Heart left ventricle (tissue), 16 donors: ENCODE results near the gene SCAMP4. TPM values are rescaled to one million over a fixed set of nuclear protein-coding genes. Genes with fewer than 3 reads are reported as not detected.
"Not testable (repeated sequence)": the region's sequence is repeated elsewhere in the genome, so short reads cannot be mapped to it uniquely, and the experiment has no call there.

Experiments used
- ATAC-seq, 4 donors: fragments of 200-7000 bp; cut with Tn5 transposase; one replicate each; pipeline ENCODE4 v1.9.1; 2020 to 2022; ENCODE audit warnings: moderate library complexity in 4 of 4, mild to moderate bottlenecking in 3 of 4, moderate number of reproducible peaks in 1 of 4
- DNase-seq, 5 donors: peaks; one replicate each; pipeline ENCODE4 v3.0.0-alpha.2; 2020
- H3K27ac ChIP-seq, 12 donors: fragments of 200-600 bp; sonication (generic) in 4 of 12; one replicate each; pipeline versions ENCODE4 v1.5.0 to v1.8.0; 2016 to 2022; ENCODE audit warnings: mild to moderate bottlenecking in 2 of 12
- H3K27me3 ChIP-seq, 9 donors: fragments of 200-600 bp; sonication (generic) in 2 of 9; one replicate each; pipeline versions ENCODE4 v1.5.1 to v1.8.0; 2016 to 2022; ENCODE audit warnings: mild to moderate bottlenecking in 3 of 9
- H3K36me3 ChIP-seq, 9 donors: fragments of 200-600 bp; sonication (generic) in 2 of 9; one replicate each; pipeline versions ENCODE4 v1.5.0 to v1.8.0; 2018 to 2022; ENCODE audit warnings: mild to moderate bottlenecking in 2 of 9
- H3K4me1 ChIP-seq, 12 donors: fragments of 200-600 bp; sonication (generic) in 4 of 12; one replicate each; pipeline versions ENCODE4 v1.5.0 to v1.8.0; 2016 to 2022; ENCODE audit warnings: mild to moderate bottlenecking in 3 of 12
- H3K4me3 ChIP-seq, 12 donors: fragments of 200-600 bp; sonication (generic) in 4 of 12; one replicate each; pipeline versions ENCODE4 v1.5.0 to v1.8.0; 2017 to 2022; ENCODE audit warnings: mild to moderate bottlenecking in 9 of 12, moderate library complexity in 4 of 12
- H3K9me3 ChIP-seq, 12 donors: fragments of 200-600 bp; sonication (generic) in 4 of 12; one replicate each; pipeline versions ENCODE4 v1.5.0 to v1.8.0; 2016 to 2022; ENCODE audit warnings: mild to moderate bottlenecking in 1 of 12
- CTCF ChIP-seq, 12 donors: fragments of 200-600 bp; sonication (generic) in 4 of 12; IDR thresholded peaks; one replicate each; pipeline versions ENCODE4 v1.5.0 to v1.8.0; 2018 to 2022; ENCODE audit warnings: antibody characterized with exemption in 12 of 12, mild to moderate bottlenecking in 5 of 12
- POLR2A ChIP-seq, 2 donors: fragments of 450-650 bp; IDR thresholded peaks; one replicate each; pipeline ENCODE4 v1.6.1; 2017; ENCODE audit warnings: antibody characterized with exemption in 2 of 2, mild to moderate bottlenecking in 2 of 2, moderate library complexity in 2 of 2
- WGBS, 4 donors: extraction: QIAGEN DNeasy Blood & Tissue Kit in 2 of 4; methylation state at CpG; one replicate each; pipeline versions ENCODE4 v1.1.5 to v1.1.7; 2013 to 2018; 5-methylcytosine and 5-hydroxymethylcytosine counted together
- intact Hi-C, 10 donors: fragments of 100-400 bp; cut with DNase I; formaldehyde crosslinking; loops; one replicate each; pipeline versions ENCODE4 v1.11.1 to v1.14.2; 2022
- polyA plus RNA-seq, 2 donors: library from polyadenylated mRNA; stranded (reverse); fragments of 200-250 nt; gene quantifications; one replicate each; pipeline ENCODE4 v1.2.3, GENCODE V29; 2013
- total RNA-seq, 9 donors: library from RNA; depleted of rRNA in 2 of 9; stranded (reverse); fragments of >200 nt in 2 of 9; fragmentation: NEBNext Ultra II Directional in 3 of 9; extraction: Animal tissue kit (Norgen Biotek cat#: 25700) in 3 of 9; gene quantifications; one replicate each; pipeline versions ENCODE4 v1.1.0 to v1.2.4, GENCODE V29; 2016 to 2023
- donor health status: ischemic (EF 13 %, LVEDD 7.1; RV severe dilation, severe dysfunction).
- donor health status: healthy with polysubstance abuse.
- donor health status: DM: no; HTN: yes; CAD: no.
- donor health status: DM: no; HTN: no; CAD: no.
- donor health status: ischemic (EF 25% LVEDD 6.9; RV normal size, moderate dysfunction).
- donor health status: ischemic (EF 25% LVEDD 5.7; RV mildly dilated, moderate dysfunction).
- donor health status: healthy.
- donor health status: DM: yes; HTN: yes; CAD: no.
- donor health status: ischemic (EF 35%, LVEDD 5.7; RV mildly dilated, moderate dysfunction).
- donor health status: nonischemic (EF 11% LVEDD 7.7; RV severe dilation, severe dysfunction).
- donor health status: DM: yes; HTN: yes; CAD: no.
- donor health status: PGD.
- donor health status: ischemic (EF 29% LVEDD 5.4; RV normal size, mild dysfunction).
- donor health status: nonischemic (EF 23%, LVEDD 6.1; RV moderate dilation, normal function).

SCAMP4 gene
- total and polyA plus RNA-seq, 11 donors: 13.5 to 38.8 (median 19.1) TPM

DNA sequence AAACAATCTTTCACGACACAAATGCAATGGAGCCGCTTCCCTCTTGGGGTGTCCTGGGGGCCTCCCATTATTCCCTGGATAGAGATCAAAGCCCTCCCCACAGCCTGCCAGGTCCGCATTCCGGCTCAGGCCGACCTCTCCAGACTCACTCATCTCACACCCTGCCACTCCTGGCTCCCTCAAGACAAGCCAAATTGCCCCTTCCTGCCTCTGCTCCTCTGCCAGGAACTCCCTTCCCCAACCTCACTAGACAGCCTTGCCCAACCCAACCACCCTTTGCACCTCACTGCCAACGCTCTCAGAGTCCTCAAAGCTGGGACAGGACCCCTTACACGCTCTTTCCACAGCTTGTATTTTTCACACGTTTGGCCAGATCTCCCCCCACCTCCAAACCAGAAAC is 21.4 kb upstream of the SCAMP4 start:
- H3K4me1 ChIP-seq: peaks cover 4 to 67% (median 39%) of the 10 kb centered on the region in 12 donors
- intact Hi-C loops: no loop called here
- TF ChIP-seq CTCF (IDR thresholded peaks at IDR 0.05) (no peak), POLR2A (IDR thresholded peaks at IDR 0.05) (no peak)
- peaks cover 0 to 13% (median 6%) of the 10 kb centered on the region in 9 donors for H3K36me3 ChIP-seq
- H3K27ac ChIP-seq: peak overlapping the region; percentile 43 to 97 (median 92)
- peak in 1 of 4 donors; percentile 12 for ATAC-seq
- WGBS, 4 donors: 17 to 23% (median 19%) methylated on average over 8 of the region's 8 CpGs
- H3K4me3 ChIP-seq: peak overlapping the region; percentile 71 to 99 (median 96)
- H3K27me3 ChIP-seq: no peaks in the 10 kb centered on the region
- no peak for DNase-seq
- no peaks in the 10 kb centered on the region for H3K9me3 ChIP-seq

DNA sequence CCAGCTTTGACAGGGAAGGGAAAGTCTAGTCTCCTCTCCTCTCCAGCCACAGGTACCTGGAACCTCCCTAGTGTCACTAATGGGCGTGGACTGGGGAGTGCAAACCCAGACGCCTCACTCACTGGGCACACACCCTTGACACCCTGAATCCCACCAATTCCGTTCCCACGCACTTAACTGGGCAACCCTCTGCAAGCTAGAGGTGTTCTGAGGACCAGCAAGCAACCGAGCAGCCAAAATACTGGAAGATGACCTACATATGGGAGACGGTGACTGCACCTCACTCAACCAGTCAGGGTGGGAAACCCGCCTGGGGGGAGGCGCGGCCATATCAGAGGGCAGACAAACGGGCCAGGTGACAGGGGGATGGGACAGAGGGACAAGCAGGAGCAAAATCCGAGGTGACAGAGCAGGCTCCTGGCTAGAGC is 20.9 kb upstream of the SCAMP4 start:
- Histone ChIP-seq H3K36me3 (peaks cover 0 to 13% (median 3%) of the 10 kb centered on the region in 9 donors), H3K4me1 (peaks cover 4 to 67% (median 39%) of the 10 kb centered on the region in 12 donors), H3K4me3 (peak overlapping the region; percentile 71 to 99 (median 96)), H3K27ac (peak overlapping the region; percentile 86 to 97 (median 92)), H3K9me3 (no peaks in the 10 kb centered on the region), H3K27me3 (no peaks in the 10 kb centered on the region)
- DNase-seq: no peak
- WGBS, 4 donors: 1 to 6% (median 4%) methylated on average over 10 to 11 of the region's 11 CpGs
- intact Hi-C loops: no loop called here
- no peak for TF ChIP-seq POLR2A (IDR thresholded peaks at IDR 0.05)
- no peak for ATAC-seq

DNA sequence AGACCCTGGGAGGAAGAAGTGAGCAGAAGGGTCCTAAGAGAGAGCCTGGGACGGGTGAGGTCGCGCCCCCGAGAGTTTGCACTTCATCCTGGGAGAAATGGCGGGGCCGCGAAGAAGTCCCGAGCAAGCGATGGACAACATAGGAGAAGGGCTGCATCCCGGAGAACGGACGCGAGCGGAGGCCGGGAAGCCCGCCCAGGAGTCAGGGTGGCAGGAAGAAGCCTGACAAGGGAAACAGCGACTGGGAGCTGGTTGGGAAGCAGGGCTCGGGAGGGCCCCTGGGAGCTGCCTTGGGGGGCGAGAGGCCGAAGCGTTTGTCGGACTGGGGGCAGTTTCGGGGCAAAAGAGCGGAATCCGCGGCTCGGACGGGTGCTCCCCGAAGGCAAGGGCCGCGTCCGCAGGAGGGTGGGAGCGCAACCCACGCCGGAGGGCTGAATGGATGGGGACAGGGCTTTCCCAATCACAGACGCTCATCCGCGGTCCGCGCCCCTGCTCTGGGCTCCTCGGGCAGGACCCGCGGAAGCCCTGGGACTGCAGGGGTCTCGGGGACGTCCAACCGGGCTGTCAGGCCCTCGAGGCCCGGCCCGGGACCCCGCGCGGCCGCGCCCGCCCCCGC is 20.4 kb upstream of the SCAMP4 start:
- WGBS, 4 donors: 0 to 1% (median 1%) methylated on average over 26 to 56 of the region's 56 CpGs
- H3K4me1 ChIP-seq: peaks cover 4 to 67% (median 39%) of the 10 kb centered on the region in 12 donors

GRCh38 chr19:1885398-1886119 is 19.6 kb upstream of the SCAMP4 start, which contains the start of gene ABHD17A:
ABHD17A (minus strand) TSS chr19:1885496; CDS start chr19:1881566, 3,930 bp downstream.
- peak in 1 of 2 donors; percentile 76 for TF ChIP-seq POLR2A (IDR thresholded peaks at IDR 0.05)
- H3K36me3 ChIP-seq, intact Hi-C loops, H3K27me3 ChIP-seq, H3K9me3 ChIP-seq: not testable (repeated sequence)
- peaks cover 4 to 61% (median 34%) of the 10 kb centered on the region in 12 donors for H3K4me1 ChIP-seq
- peak within 1 kb of the TSS; percentile 71 to 99 (median 96) for H3K4me3 ChIP-seq
- 21 to 60% (median 38%) methylated on average over 16 to 46 of the region's 46 CpGs for WGBS, 4 donors
- ATAC-seq (peak; percentile 94 to 96 (median 95)), DNase-seq (peak; percentile 95 to 97 (median 96))
- H3K27ac ChIP-seq: peak within 1 kb of the TSS; percentile 86 to 97 (median 92)

More for the DNA sequence above, 20.4 kb upstream of the SCAMP4 start:
- Histone ChIP-seq H3K36me3 (peaks cover 0 to 12% (median 3%) of the 10 kb centered on the region in 9 donors), H3K9me3 (no peaks in the 10 kb centered on the region), H3K4me3 (peak overlapping the region; percentile 71 to 99 (median 96)), H3K27me3 (no peaks in the 10 kb centered on the region), H3K27ac (peak overlapping the region; percentile 86 to 97 (median 92))
- ATAC-seq (peak in 2 of 4 donors; percentile 1 to 10), DNase-seq (no peak)
- intact Hi-C loops: no loop called here
- TF ChIP-seq POLR2A (IDR thresholded peaks at IDR 0.05): no peak
- TF ChIP-seq CTCF (IDR thresholded peaks at IDR 0.05): no peak

DNA sequence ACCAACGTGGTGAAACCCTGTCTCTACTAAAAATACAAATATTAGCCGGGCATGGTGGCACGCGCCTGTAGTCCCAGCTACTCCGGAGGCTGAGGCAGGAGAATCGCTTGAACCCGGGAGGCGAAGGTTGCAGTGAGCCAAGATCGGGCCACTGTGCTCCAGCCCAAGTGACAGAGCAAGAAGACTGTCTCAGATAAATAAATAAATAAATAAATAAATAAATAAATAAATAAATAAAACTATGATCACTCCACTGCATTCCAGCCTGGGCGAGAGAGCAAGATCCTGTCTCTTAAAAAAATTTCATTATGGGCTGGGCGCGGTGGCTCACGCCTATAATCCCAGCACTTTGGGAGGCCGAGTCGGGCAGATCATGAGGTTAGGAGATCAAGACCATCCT is 18.8 kb upstream of the SCAMP4 start:
- H3K4me1 ChIP-seq: peaks cover 4 to 54% (median 29%) of the 10 kb centered on the region in 12 donors
- ATAC-seq, H3K27me3 ChIP-seq, H3K9me3 ChIP-seq, intact Hi-C loops, H3K4me3 ChIP-seq, DNase-seq, H3K36me3 ChIP-seq: not testable (repeated sequence)
- H3K27ac ChIP-seq: peak overlapping the region in 2 of 12 donors; percentile 64 to 74
- WGBS, 4 donors: 93 to 96% (median 94%) methylated on average over 15 of the region's 15 CpGs
